IMR-90 (cell line): ENCODE results near the gene AATF. TPM values are rescaled to one million over a fixed set of nuclear protein-coding genes. Genes with fewer than 3 reads are reported as not detected.

Experiments used
- ATAC-seq: fragments of 200-7000 bp; cut with Tn5 transposase; 2 replicates; pipeline ENCODE4 v1.9.1; 2020; ENCODE audit warnings: low read depth, mild to moderate bottlenecking, moderate library complexity
- BruUV-seq: library from RNA; stranded (reverse); fragments of 400-500 nt; replicated peaks from 2 replicates; lab custom pipeline; 2021; lab: Mats Ljungman, UMichigan
- CTCF ChIA-PET: fragments of 300-600 bp; formaldehyde crosslinking; extraction: SDS; loops from one replicate; lab custom pipeline; 2021; ENCODE audit warnings: antibody characterized with exemption; lab: Yijun Ruan, JAX
- POLR2A ChIA-PET: fragments of 300-600 bp; sonication (Branson Sonifier 250); formaldehyde crosslinking; loops from one replicate; lab custom pipeline; 2022; ENCODE audit warnings: antibody characterized with exemption; ENCODE audit not compliant: unreplicated experiment; lab: Charles Lee
- DNase-seq: peaks from one replicate; pipeline ENCODE4 v3.0.0; 2013
- H2AFZ ChIP-seq: replicated peaks from 2 replicates; pipeline ENCODE3; 2013; ENCODE audit warnings: low read length, mild to moderate bottlenecking; ENCODE audit not compliant: poor library complexity
- H2AK5ac ChIP-seq: 2 replicates; pipeline ENCODE4 v1.6.1; 2013; ENCODE audit warnings: low read depth, low read length, inconsistent platforms
- H2AK9ac ChIP-seq: replicated peaks from 2 replicates; pipeline ENCODE3; 2013; ENCODE audit warnings: mild to moderate bottlenecking, low read depth, low read length, moderate library complexity; ENCODE audit not compliant: poor library complexity
- H2BK120ac ChIP-seq: 2 replicates; pipeline ENCODE4 v1.6.1; 2013; ENCODE audit warnings: low read depth, low read length, inconsistent platforms
- H2BK15ac ChIP-seq: 3 replicates; pipeline ENCODE4 v1.6.1; 2013; ENCODE audit warnings: low read depth, low read length, inconsistent platforms
- H2BK20ac ChIP-seq: 2 replicates; pipeline ENCODE4 v1.6.1; 2013; ENCODE audit warnings: low read depth, mild to moderate bottlenecking, inconsistent platforms, low read length, moderate library complexity
- H2BK5ac ChIP-seq: 2 replicates; pipeline ENCODE4 v1.6.1; 2013; ENCODE audit warnings: mild to moderate bottlenecking, low read depth, low read length, inconsistent platforms; ENCODE audit not compliant: poor library complexity, severe bottlenecking
- H3K14ac ChIP-seq: replicated peaks from 2 replicates; pipeline ENCODE4 v1.6.1; 2013; ENCODE audit warnings: low read depth, low read length, inconsistent platforms
- H3K18ac ChIP-seq: 2 replicates; pipeline ENCODE4 v1.6.1; 2013; ENCODE audit warnings: low read depth, low read length, control low read depth
- H3K23ac ChIP-seq: 2 replicates; pipeline ENCODE4 v1.6.1; 2013; ENCODE audit warnings: low read depth, low read length, inconsistent platforms
- H3K27ac ChIP-seq: 2 replicates; pipeline ENCODE4 v1.5.1; 2013; ENCODE audit warnings: mild to moderate bottlenecking, control low read depth, low read length; ENCODE audit not compliant: insufficient read depth
- H3K27me3 ChIP-seq: 2 replicates; pipeline ENCODE4 v1.6.1; 2013; ENCODE audit warnings: low read length; ENCODE audit not compliant: control insufficient read depth, insufficient read depth
- H3K36me3 ChIP-seq: 2 replicates; pipeline ENCODE4 v1.6.1; 2013; ENCODE audit warnings: low read length, mixed read lengths; ENCODE audit not compliant: control insufficient read depth, insufficient read depth
- H3K4ac ChIP-seq: 2 replicates; pipeline ENCODE4 v1.6.1; 2013; ENCODE audit warnings: low read depth, low read length, inconsistent platforms
- H3K4me1 ChIP-seq: 2 replicates; pipeline ENCODE4 v1.6.1; 2013; ENCODE audit warnings: low read length, mixed read lengths; ENCODE audit not compliant: control insufficient read depth, insufficient read depth
- H3K4me2 ChIP-seq: 2 replicates; pipeline ENCODE4 v1.6.1; 2013; ENCODE audit warnings: low read depth, mild to moderate bottlenecking, control low read depth, low read length, moderate library complexity
- H3K4me3 ChIP-seq: 2 replicates; pipeline ENCODE4 v1.5.1; 2013; ENCODE audit warnings: low read depth, mild to moderate bottlenecking, control low read depth, low read length, moderate library complexity; ENCODE audit not compliant: insufficient read depth
- H3K56ac ChIP-seq: 2 replicates; pipeline ENCODE4 v1.6.1; 2013; ENCODE audit warnings: low read length, inconsistent platforms; ENCODE audit not compliant: insufficient read depth; ENCODE audit errors: extremely low read depth
- H3K79me1 ChIP-seq, 2 experiments: 2 replicates each; pipeline ENCODE4 v1.6.1; 2013; ENCODE audit warnings: low read length in 2 of 2, inconsistent platforms in 1 of 2, low read depth in 1 of 2
- H3K9ac ChIP-seq: 2 replicates; pipeline ENCODE4 v1.6.1; 2013; ENCODE audit warnings: low read depth, low read length, control low read depth
- H3K9me1 ChIP-seq: 2 replicates; pipeline ENCODE4 v1.6.1; 2013; ENCODE audit warnings: low read length, inconsistent platforms; ENCODE audit not compliant: insufficient read depth
- H3K9me3 ChIP-seq: 2 replicates; pipeline ENCODE4 v1.6.1; 2013; ENCODE audit warnings: low read length; ENCODE audit not compliant: control insufficient read depth, insufficient read depth
- H4K20me1 ChIP-seq: 2 replicates; pipeline ENCODE4 v1.6.1; 2013; ENCODE audit warnings: low read length, inconsistent platforms; ENCODE audit not compliant: insufficient read depth
- H4K5ac ChIP-seq: 2 replicates; pipeline ENCODE4 v1.6.1; 2013; ENCODE audit warnings: mild to moderate bottlenecking, low read depth, low read length, control low read depth
- H4K8ac ChIP-seq, 2 experiments: 2 replicates each; pipeline ENCODE4 v1.6.1; 2013; ENCODE audit warnings: low read depth in 2 of 2, low read length in 2 of 2, control low read depth in 1 of 2, inconsistent platforms in 1 of 2
- H4K91ac ChIP-seq: 2 replicates; pipeline ENCODE4 v1.6.1; 2013; ENCODE audit warnings: low read depth, low read length, inconsistent platforms; ENCODE audit not compliant: insufficient read depth
- BHLHE40 ChIP-seq: fragments of 150-350 bp; IDR thresholded peaks from 2 replicates; pipeline ENCODE4 v1.6.1; 2016; ENCODE audit warnings: mild to moderate bottlenecking, low read depth, low read length
- CEBPB ChIP-seq: IDR thresholded peaks from 2 replicates; pipeline ENCODE4 v1.6.1; 2012; ENCODE audit warnings: low read depth, low read length, improper control_type of control experiment
- FOS ChIP-seq: fragments of 150-350 bp; IDR thresholded peaks from 2 replicates; pipeline ENCODE4 v1.6.1; 2016; ENCODE audit warnings: low read depth, low read length
- MAFK ChIP-seq: IDR thresholded peaks from 2 replicates; pipeline ENCODE4 v1.6.1; 2012; ENCODE audit warnings: low read depth, low read length, improper control_type of control experiment
- MAZ ChIP-seq: IDR thresholded peaks from 2 replicates; pipeline ENCODE4 v1.6.1; 2012; ENCODE audit warnings: low read depth, mild to moderate bottlenecking, low read length, improper control_type of control experiment, moderate library complexity, borderline replicate concordance
- MXI1 ChIP-seq: IDR thresholded peaks from 2 replicates; pipeline ENCODE4 v1.6.1; 2012; ENCODE audit warnings: low read depth, mild to moderate bottlenecking, low read length, moderate library complexity, borderline replicate concordance
- NFE2L2 ChIP-seq: fragments of 150-350 bp; IDR thresholded peaks from 2 replicates; pipeline ENCODE4 v1.6.1; 2016; ENCODE audit warnings: low read depth, mild to moderate bottlenecking, low read length
- POLR2A ChIP-seq: IDR thresholded peaks from 2 replicates; pipeline ENCODE4 v1.6.1; 2012; ENCODE audit warnings: mild to moderate bottlenecking, low read depth, low read length
- RAD21 ChIP-seq: IDR thresholded peaks from 2 replicates; pipeline ENCODE4 v1.6.1; 2012; ENCODE audit warnings: low read length, improper control_type of control experiment
- RCOR1 ChIP-seq: IDR thresholded peaks from 2 replicates; pipeline ENCODE4 v1.6.1; 2012; ENCODE audit warnings: mild to moderate bottlenecking, low read length, improper control_type of control experiment; ENCODE audit not compliant: insufficient replicate concordance
- RFX5 ChIP-seq: IDR thresholded peaks from 2 replicates; pipeline ENCODE4 v1.8.0; 2012; ENCODE audit warnings: low read depth, mild to moderate bottlenecking, low read length, moderate library complexity
- SMC3 ChIP-seq: fragments of 150-350 bp; IDR thresholded peaks from 2 replicates; pipeline ENCODE4 v1.6.1; 2016; ENCODE audit warnings: low read depth, mild to moderate bottlenecking, antibody characterized with exemption, low read length, moderate library complexity
- USF2 ChIP-seq: fragments of 150-350 bp; IDR thresholded peaks from 2 replicates; pipeline ENCODE4 v1.6.1; 2017; ENCODE audit warnings: mild to moderate bottlenecking, antibody characterized with exemption, low read length, low read depth
- WGBS, 2 experiments: methylation state at CpG; one replicate each; pipeline versions ENCODE4 v1.1.5 to v1.1.7; 2013; ENCODE audit warnings: missing lambda C conversion rate in 2 of 2; ENCODE audit not compliant: insufficient read length in 1 of 2; ENCODE audit errors: extremely low coverage in 2 of 2; 5-methylcytosine and 5-hydroxymethylcytosine counted together
- dilution Hi-C: fragments of 300-500 bp; cut with HindIII; formaldehyde crosslinking; loops from one replicate; pipeline ENCODE4 v1.14.3; 2018; ENCODE audit warnings: low sequenced_read_pairs; ENCODE audit not compliant: unreplicated experiment
- in situ Hi-C: fragments of 300-500 bp; cut with MboI; formaldehyde crosslinking; loops from 3 replicates; pipeline ENCODE4 v1.14.3; 2019; ENCODE audit warnings: low sequenced_read_pairs, inconsistent platforms, mixed read lengths
- intact Hi-C: fragments of 100-400 bp; cut with micrococcal nuclease; formaldehyde crosslinking; loops from 2 replicates; pipeline ENCODE4 v1.10.0; 2022
- polyA plus RNA-seq, 3 experiments: library from polyadenylated mRNA; depleted of rRNA; stranded (reverse); fragments of >200 nt; gene quantifications; 2 replicates each; pipeline ENCODE4 v1.2.3, GENCODE V29; 2012; ENCODE audit warnings: low replicate concordance in 1 of 3
- total RNA-seq: library from RNA; depleted of rRNA; stranded (reverse); fragments of >200 nt; gene quantifications from 2 replicates; pipeline ENCODE4 v1.2.3, GENCODE V29; 2012
- TF ChIP-seq, protein P1 (sequence below): fragments of 150-350 bp; IDR thresholded peaks from 2 replicates; pipeline ENCODE4 v1.6.1; 2016; ENCODE audit warnings: low read depth, mild to moderate bottlenecking, low read length, moderate library complexity, borderline replicate concordance

Gene AATF
- total and polyA plus RNA-seq, 2 of the 4 experiments (the other 2 are of a cell fraction) = 21.0 to 34.8 TPM

DNA sequence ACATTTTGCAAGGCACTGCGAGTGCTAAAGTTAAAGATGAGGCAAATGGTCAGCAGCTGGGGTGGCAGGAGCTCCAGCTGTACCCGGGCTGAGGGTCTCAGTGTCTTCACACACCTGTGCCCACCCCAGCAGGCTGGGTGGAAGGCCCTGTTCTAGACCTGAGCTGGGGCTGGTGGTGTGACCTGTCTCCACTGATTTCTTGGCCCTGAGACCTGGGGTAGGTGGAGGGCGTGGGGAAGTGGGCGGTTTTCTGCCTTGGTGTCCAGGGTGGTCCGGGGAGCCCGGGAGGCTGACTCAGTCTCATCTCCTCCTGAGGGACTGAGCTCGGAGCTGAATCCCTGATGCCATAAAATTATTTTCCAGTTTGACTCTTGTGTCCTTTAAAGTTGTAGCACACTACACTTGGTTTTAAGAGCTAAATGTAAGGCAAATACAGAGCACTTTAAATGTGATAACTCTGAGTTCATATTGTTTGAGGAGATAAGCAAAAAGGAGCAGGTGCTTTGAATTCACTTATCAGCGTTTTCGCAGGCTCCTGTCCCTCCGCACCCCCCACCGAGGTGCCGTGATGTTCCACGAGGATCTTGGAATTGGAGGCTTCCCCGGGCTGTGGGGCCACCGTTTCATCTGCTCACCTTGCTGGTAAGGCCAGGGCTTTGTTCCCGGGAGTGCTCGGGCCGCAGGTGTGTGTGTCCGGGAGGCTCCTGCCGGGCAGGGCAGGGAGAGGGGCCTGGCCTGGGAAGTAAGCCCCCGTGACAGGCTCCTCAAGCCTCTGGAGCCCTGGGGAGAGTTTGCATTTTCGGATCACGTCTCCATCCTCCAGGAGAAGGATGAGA is 117.0 kb downstream of the AATF start:
- Histone ChIP-seq H3K36me3 (no peaks in the 10 kb centered on the region), H3K9me3 (peaks cover 1% of the 10 kb centered on the region; the same call in 1 of the 2 replicates), H2AFZ (no peak overlapping the region), H2BK20ac (no peak overlapping the region), H3K56ac (no peak overlapping the region), H3K4ac (no peak overlapping the region), H2BK120ac (no peak overlapping the region), H3K23ac (no peak overlapping the region), H2BK5ac (no peak overlapping the region), H2BK15ac (no peak overlapping the region), H3K4me3 (no peak overlapping the region), H4K20me1 (no peaks in the 10 kb centered on the region), H3K79me1 (no peaks in the 10 kb centered on the region), H3K27ac (no peak overlapping the region), H4K91ac (no peak overlapping the region), H4K8ac (no peak overlapping the region), H3K14ac (no peak overlapping the region), H2AK9ac (no peak overlapping the region), H3K27me3 (peaks cover 34% of the 10 kb centered on the region), H3K4me2 (no peak overlapping the region), H4K5ac (no peak overlapping the region), H3K18ac (no peak overlapping the region), H3K9ac (no peak overlapping the region), H2AK5ac (no peak overlapping the region), H3K4me1 (peaks cover 3% of the 10 kb centered on the region), H3K9me1 (no peaks in the 10 kb centered on the region; the same call in 1 of the 2 replicates)
- no TSS peak for BruUV-seq
- POLR2A ChIA-PET = no interaction called here
- TF ChIP-seq RAD21 (no peak), NFE2L2 (no peak), RFX5 (no peak), BHLHE40 (no peak), POLR2A (no peak), CEBPB (no peak), MAZ (no peak), SMC3 (no peak), MXI1 (no peak), MAFK (no peak), FOS (no peak), USF2 (no peak), RCOR1 (no peak)
- TF ChIP-seq, protein P1, sequence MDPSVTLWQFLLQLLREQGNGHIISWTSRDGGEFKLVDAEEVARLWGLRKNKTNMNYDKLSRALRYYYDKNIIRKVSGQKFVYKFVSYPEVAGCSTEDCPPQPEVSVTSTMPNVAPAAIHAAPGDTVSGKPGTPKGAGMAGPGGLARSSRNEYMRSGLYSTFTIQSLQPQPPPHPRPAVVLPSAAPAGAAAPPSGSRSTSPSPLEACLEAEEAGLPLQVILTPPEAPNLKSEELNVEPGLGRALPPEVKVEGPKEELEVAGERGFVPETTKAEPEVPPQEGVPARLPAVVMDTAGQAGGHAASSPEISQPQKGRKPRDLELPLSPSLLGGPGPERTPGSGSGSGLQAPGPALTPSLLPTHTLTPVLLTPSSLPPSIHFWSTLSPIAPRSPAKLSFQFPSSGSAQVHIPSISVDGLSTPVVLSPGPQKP = no peak
- DNase-seq (no peak), ATAC-seq (no peak)
- no CpG with 5 or more reads among the region's 23 CpGs for WGBS, 2 experiments
- dilution Hi-C loops = loop anchor here (25.0 kb wide), 1 partner anchor 428 kb away; no protein-coding TSS in a partner anchor
- in situ Hi-C loops = no loop called here
- CTCF ChIA-PET = no interaction called here
- intact Hi-C loops = no loop called here
